HUES6 (cell line): ENCODE results near the gene MGAT4B.

Experiments used
- H3K27ac ChIP-seq: 2 replicates; pipeline ENCODE4 v1.7.0; 2013; ENCODE audit warnings: low read depth, mild to moderate bottlenecking, low read length, inconsistent platforms
- H3K27me3 ChIP-seq: 2 replicates; pipeline ENCODE4 v1.6.1; 2013; ENCODE audit warnings: low read length; ENCODE audit not compliant: control insufficient read depth, insufficient read depth
- H3K36me3 ChIP-seq: 2 replicates; pipeline ENCODE4 v1.6.1; 2013; ENCODE audit warnings: low read length; ENCODE audit not compliant: control insufficient read depth, insufficient read depth
- H3K4me1 ChIP-seq: 2 replicates; pipeline ENCODE4 v1.6.1; 2013; ENCODE audit warnings: low read length; ENCODE audit not compliant: control insufficient read depth, insufficient read depth
- H3K4me3 ChIP-seq: 2 replicates; pipeline ENCODE4 v1.5.1; 2013; ENCODE audit warnings: low read depth, low read length
- H3K9ac ChIP-seq: one replicate; pipeline ENCODE4 v1.6.1; 2013; ENCODE audit warnings: mild to moderate bottlenecking, low read length
- H3K9me3 ChIP-seq: 2 replicates; pipeline ENCODE4 v1.6.1; 2013; ENCODE audit warnings: low read depth, low read length; ENCODE audit not compliant: control insufficient read depth, insufficient read depth

The MGAT4B gene

DNA sequence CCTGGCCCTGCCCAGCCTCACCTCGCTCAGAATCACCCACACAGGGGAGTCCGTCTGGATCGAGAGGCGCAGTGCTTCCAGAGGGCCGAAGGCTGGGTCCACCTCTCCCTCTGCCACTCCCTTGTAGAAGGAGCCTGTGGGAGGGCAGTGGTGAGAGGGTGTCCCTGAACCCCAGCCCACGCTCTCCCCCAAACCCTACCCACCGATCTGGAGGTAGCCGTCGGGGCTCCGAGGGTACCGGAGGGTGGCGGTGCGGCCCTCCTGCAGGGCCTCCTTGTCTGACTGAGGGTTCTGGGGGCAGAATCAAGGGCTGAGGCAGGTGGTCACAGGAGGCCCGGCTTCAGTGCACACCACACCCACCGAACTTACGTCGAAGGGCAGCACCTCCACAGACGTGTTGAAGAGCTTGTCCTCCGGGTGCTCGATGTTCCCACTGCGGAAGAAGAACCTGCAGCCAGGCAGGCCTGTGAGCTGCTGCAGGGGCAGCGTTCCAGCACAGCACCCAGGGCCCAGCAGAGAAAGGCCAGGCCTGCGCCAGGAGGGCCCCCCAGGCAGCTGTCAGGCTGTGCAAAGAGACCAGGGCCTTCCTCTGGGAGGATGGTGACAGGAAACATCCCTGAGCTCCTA, 8.4 kb downstream of the MGAT4B start:
- peaks cover 39% of the 10 kb centered on the region for H3K36me3 ChIP-seq
- no peaks in the 10 kb centered on the region for H3K9me3 ChIP-seq
- H3K4me1 ChIP-seq: peaks cover 27% of the 10 kb centered on the region
- H3K9ac ChIP-seq: no peak overlapping the region
- no peak overlapping the region for H3K4me3 ChIP-seq
- H3K27ac ChIP-seq: no peak overlapping the region
- H3K27me3 ChIP-seq: no peaks in the 10 kb centered on the region

GRCh38 chr5:179797741-179798140, 8.9 kb downstream of the MGAT4B start:
- Histone ChIP-seq H3K9ac (no peak overlapping the region), H3K27ac (no peak overlapping the region), H3K4me1 (peaks cover 25% of the 10 kb centered on the region), H3K4me3 (no peak overlapping the region), H3K9me3 (no peaks in the 10 kb centered on the region), H3K36me3 (peaks cover 39% of the 10 kb centered on the region), H3K27me3 (no peaks in the 10 kb centered on the region)

GRCh38 chr5:179796877-179797608, 9.6 kb downstream of the MGAT4B start:
- H3K27ac ChIP-seq: no peak overlapping the region
- no peaks in the 10 kb centered on the region for H3K9me3 ChIP-seq
- peaks cover 39% of the 10 kb centered on the region for H3K36me3 ChIP-seq
- no peak overlapping the region for H3K9ac ChIP-seq
- peak overlapping the region; percentile 93 for H3K4me3 ChIP-seq
- H3K4me1 ChIP-seq: peaks cover 19% of the 10 kb centered on the region
- no peaks in the 10 kb centered on the region for H3K27me3 ChIP-seq

DNA sequence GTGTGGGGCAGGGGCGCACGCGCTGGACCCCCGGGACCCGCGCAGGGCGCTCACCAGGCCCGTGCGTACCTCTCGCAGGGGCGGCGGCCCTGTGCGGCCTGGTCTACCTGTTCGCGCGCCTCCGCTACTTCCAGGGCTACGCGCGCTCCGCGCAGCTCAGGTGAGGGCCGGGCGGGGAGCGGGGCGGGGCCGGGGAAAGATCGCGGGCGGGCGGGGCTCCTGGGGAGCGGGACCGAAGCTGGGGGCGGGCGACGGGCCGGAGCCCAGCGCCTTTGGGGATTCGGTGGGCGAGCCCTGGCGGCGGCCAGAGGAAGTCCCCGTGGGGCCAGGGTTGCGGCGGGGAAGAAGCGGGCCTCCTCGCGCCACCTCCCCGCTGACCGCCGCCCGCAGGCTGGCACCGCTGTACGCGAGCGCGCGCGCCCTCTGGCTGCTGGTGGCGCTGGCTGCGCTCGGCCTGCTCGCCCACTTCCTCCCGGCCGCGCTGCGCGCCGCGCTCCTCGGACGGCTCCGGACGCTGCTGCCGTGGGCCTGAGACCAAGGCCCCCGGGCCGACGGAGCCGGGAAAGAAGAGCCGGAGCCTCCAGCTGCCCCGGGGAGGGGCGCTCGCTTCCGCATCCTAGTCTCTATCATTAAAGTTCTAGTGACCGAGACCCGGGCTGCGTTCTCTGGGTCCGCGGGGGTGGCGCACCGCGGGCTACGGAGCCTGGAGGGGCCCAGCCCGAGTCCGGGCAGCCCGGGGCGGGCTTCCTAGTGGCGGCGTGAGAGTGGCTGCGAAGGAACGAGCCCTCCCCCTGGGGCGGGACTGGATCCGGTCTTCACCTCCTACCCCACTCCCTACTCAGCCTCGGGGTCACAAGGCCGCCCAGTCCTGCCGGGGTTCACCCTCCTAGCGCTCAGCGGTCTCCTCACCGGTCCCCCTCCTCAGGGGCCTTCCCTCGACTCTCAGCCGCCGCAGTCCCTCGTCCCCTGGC, 10.5 kb downstream of the MGAT4B start:
- Histone ChIP-seq H3K9me3 (no peaks in the 10 kb centered on the region), H3K9ac (peak overlapping the region; percentile 82), H3K27me3 (no peaks in the 10 kb centered on the region), H3K4me1 (peaks cover 17% of the 10 kb centered on the region), H3K36me3 (peaks cover 37% of the 10 kb centered on the region), H3K4me3 (peak overlapping the region; percentile 93), H3K27ac (peak overlapping the region; percentile 75; the same call in 1 of the 2 replicates)

DNA sequence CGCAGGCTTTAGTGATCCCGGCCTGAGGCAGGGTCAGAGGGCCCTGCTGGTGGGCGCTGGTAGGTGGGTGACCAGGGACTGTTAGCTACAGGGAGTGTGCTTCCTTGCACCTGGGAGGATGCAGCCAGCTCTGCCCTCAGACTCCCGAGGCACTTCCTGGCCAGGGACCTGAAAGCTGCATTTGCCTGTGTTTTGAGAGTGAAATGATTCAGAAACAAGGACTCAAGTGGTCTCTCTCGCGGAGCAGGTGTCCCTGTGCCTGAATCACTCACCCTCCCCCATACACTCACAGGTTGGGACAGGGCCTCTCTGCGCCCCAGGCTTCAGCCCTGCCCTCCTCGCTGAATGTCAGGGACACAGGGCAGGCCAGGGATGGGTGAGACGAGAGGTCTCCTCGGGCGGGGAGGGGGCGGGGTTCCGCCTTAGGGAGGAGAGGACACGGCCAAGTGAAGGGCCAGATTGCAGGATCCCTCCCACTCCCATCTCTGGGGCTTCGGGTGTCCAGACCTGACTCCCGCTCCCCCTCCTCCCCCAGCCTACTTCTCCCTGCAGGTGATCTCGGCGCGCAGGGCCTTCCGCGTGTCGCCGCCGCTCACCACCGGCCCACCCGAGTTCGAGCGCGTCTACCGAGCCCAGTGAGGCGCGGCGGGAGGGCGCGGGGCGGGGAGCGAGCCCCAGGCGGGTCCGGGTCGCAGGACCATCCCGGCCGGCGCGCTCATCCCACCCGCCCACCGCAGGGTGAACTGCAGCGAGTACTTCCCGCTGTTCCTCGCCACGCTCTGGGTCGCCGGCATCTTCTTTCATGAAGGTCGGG, 11.4 kb downstream of the MGAT4B start:
- peak overlapping the region; percentile 93 for H3K4me3 ChIP-seq
- no peaks in the 10 kb centered on the region for H3K9me3 ChIP-seq
- H3K9ac ChIP-seq: peak overlapping the region; percentile 82
- no peaks in the 10 kb centered on the region for H3K27me3 ChIP-seq
- peaks cover 17% of the 10 kb centered on the region for H3K4me1 ChIP-seq
- peaks cover 32% of the 10 kb centered on the region for H3K36me3 ChIP-seq
- H3K27ac ChIP-seq: peak overlapping the region; percentile 51; the same call in 1 of the 2 replicates

- Histone ChIP-seq H3K27ac (no peak overlapping the region), H3K4me1 (peaks cover 17% of the 10 kb centered on the region), H3K4me3 (peak overlapping the region; percentile 93; the same call in 1 of the 2 replicates), H3K9ac (no peak overlapping the region), H3K9me3 (no peaks in the 10 kb centered on the region), H3K27me3 (no peaks in the 10 kb centered on the region), H3K36me3 (peaks cover 25% of the 10 kb centered on the region)
Measured at GRCh38 chr5:179794575-179794974, 12.1 kb downstream of the MGAT4B start.

GRCh38 chr5:179794171-179794570, 12.5 kb downstream of the MGAT4B start:
- peaks cover 17% of the 10 kb centered on the region for H3K4me1 ChIP-seq
- no peak overlapping the region for H3K9ac ChIP-seq
- peaks cover 21% of the 10 kb centered on the region for H3K36me3 ChIP-seq
- H3K9me3 ChIP-seq: no peaks in the 10 kb centered on the region
- no peak overlapping the region for H3K4me3 ChIP-seq
- H3K27ac ChIP-seq: no peak overlapping the region
- no peaks in the 10 kb centered on the region for H3K27me3 ChIP-seq

GRCh38 chr5:179793468-179794139, 13.1 kb downstream of the MGAT4B start, which contains the start of gene LTC4S:
Gene LTC4S, plus strand, starts transcription at chr5:179793986. Its CDS starts 95 bp downstream, at chr5:179794081.
- H3K4me3 ChIP-seq: peak within 1 kb of the TSS; percentile 93; the same call in 1 of the 2 replicates
- H3K9ac ChIP-seq: no peak within 1 kb of the TSS
- H3K27ac ChIP-seq: no peak within 1 kb of the TSS
- no peaks in the 10 kb centered on the region for H3K27me3 ChIP-seq
- H3K4me1 ChIP-seq: peaks cover 17% of the 10 kb centered on the region
- no peaks in the 10 kb centered on the region for H3K9me3 ChIP-seq
- H3K36me3 ChIP-seq: peaks cover 15% of the 10 kb centered on the region

GRCh38 chr5:179792612-179793467, 13.8 kb downstream of the MGAT4B start:
- Histone ChIP-seq H3K36me3 (peaks cover 10% of the 10 kb centered on the region), H3K27me3 (no peaks in the 10 kb centered on the region), H3K27ac (no peak overlapping the region), H3K4me3 (no peak overlapping the region), H3K9me3 (peaks cover 3% of the 10 kb centered on the region; the same call in 1 of the 2 replicates), H3K9ac (no peak overlapping the region), H3K4me1 (peaks cover 17% of the 10 kb centered on the region)
